DND-41 (cell line): ENCODE results near the gene CD79A.

Experiments used
- ATAC-seq: fragments of 200-7000 bp; cut with Tn5 transposase; 3 replicates; pipeline ENCODE4 v1.9.1; 2021; ENCODE audit warnings: low read depth; ENCODE audit not compliant: insufficient read depth
- DNase-seq: peaks from one replicate; pipeline ENCODE4 v3.0.0-alpha.2; 2020
- H2AFZ ChIP-seq: 2 replicates; pipeline ENCODE4 v1.6.0; 2012; ENCODE audit warnings: low read depth, low read length
- H3K27ac ChIP-seq: 2 replicates; pipeline ENCODE4 v1.5.1; 2012; ENCODE audit warnings: low read length, inconsistent platforms
- H3K27me3 ChIP-seq: fragments of 200-600 bp; sonication (generic); 2 replicates; pipeline ENCODE4 v1.6.0; 2012; ENCODE audit warnings: low read length, mild to moderate bottlenecking, inconsistent platforms; ENCODE audit not compliant: insufficient read depth, poor library complexity
- H3K36me3 ChIP-seq: 2 replicates; pipeline ENCODE4 v1.5.1; 2012; ENCODE audit warnings: low read length, inconsistent platforms; ENCODE audit not compliant: insufficient read depth
- H3K4me1 ChIP-seq: 2 replicates; pipeline ENCODE4 v1.5.1; 2012; ENCODE audit warnings: mild to moderate bottlenecking, low read length; ENCODE audit not compliant: insufficient read depth
- H3K4me2 ChIP-seq: 2 replicates; pipeline ENCODE4 v1.6.0; 2012; ENCODE audit warnings: mild to moderate bottlenecking, moderate library complexity, low read length, inconsistent platforms; ENCODE audit not compliant: insufficient read depth
- H3K4me3 ChIP-seq, 2 experiments: fragments of 200-600 bp in 1 of 2; shearing (Covaris generic) in 1 of 2; 2 replicates each; pipeline ENCODE4 v1.5.1; 2012 to 2016; ENCODE audit warnings: inconsistent platforms in 2 of 2, low read length in 2 of 2, mild to moderate bottlenecking in 2 of 2, low read depth in 1 of 2, moderate library complexity in 1 of 2
- H3K79me2 ChIP-seq: 2 replicates; pipeline ENCODE4 v1.6.0; 2012; ENCODE audit warnings: low read length, inconsistent platforms; ENCODE audit not compliant: insufficient read depth
- H3K9ac ChIP-seq: 2 replicates; pipeline ENCODE4 v1.6.0; 2012; ENCODE audit warnings: low read depth, mild to moderate bottlenecking, inconsistent platforms, low read length, moderate library complexity
- H3K9me3 ChIP-seq: 2 replicates; pipeline ENCODE4 v1.5.1; 2012; ENCODE audit warnings: low read length, moderate library complexity, mild to moderate bottlenecking, inconsistent platforms; ENCODE audit not compliant: insufficient read depth, severe bottlenecking
- H4K20me1 ChIP-seq: 2 replicates; pipeline ENCODE4 v1.6.0; 2012; ENCODE audit warnings: low read length; ENCODE audit not compliant: insufficient read depth
- CTCF ChIP-seq: IDR thresholded peaks from 2 replicates; pipeline ENCODE4 v1.5.1; 2012; ENCODE audit warnings: borderline replicate concordance, low read length, moderate library complexity, mild to moderate bottlenecking; ENCODE audit not compliant: poor library complexity, severe bottlenecking; ENCODE audit errors: extremely low read depth
- EZH2 ChIP-seq: IDR thresholded peaks from 3 replicates; pipeline ENCODE4 v1.6.1; 2012; ENCODE audit warnings: borderline replicate concordance, low read depth, mild to moderate bottlenecking, moderate library complexity, low read length, inconsistent platforms; ENCODE audit not compliant: severe bottlenecking

CD79A gene

GRCh38 chr19:41928221-41928683 lies 51.2 kb downstream of the CD79A start, which contains the start of gene ERFL:
TSS of gene ERFL (minus strand) at chr19:41928449. CDS start at chr19:41912919, 15,530 bp downstream.
- Histone ChIP-seq H3K79me2 (peaks cover 6% of the 10 kb centered on the region), H3K9ac (peak within 1 kb of the TSS; percentile 64), H3K27me3 (no peaks in the 10 kb centered on the region), H3K36me3 (peaks cover 5% of the 10 kb centered on the region; the same call in 1 of the 2 replicates), H3K27ac (peak within 1 kb of the TSS; percentile 79), H3K4me1 (peaks cover 32% of the 10 kb centered on the region), H3K9me3 (no peaks in the 10 kb centered on the region), H4K20me1 (peaks cover 9% of the 10 kb centered on the region; the same call in 1 of the 2 replicates), H2AFZ (peak within 1 kb of the TSS; percentile 84), H3K4me3 (peak within 1 kb of the TSS; percentile 55 to 84; a peak in 3 of 4 replicates), H3K4me2 (peak within 1 kb of the TSS; percentile 90)
- ATAC-seq (peak; percentile 75), DNase-seq (peak; percentile 78)
- TF ChIP-seq EZH2 (no peak), CTCF (peak; percentile 25)

GRCh38 chr19:41928754-41929535 lies 51.9 kb downstream of the CD79A start:
- H3K27ac ChIP-seq: peak overlapping the region; percentile 79
- DNase-seq: peak; percentile 65
- H4K20me1 ChIP-seq: peaks cover 9% of the 10 kb centered on the region; the same call in 1 of the 2 replicates
- peaks cover 38% of the 10 kb centered on the region for H3K4me1 ChIP-seq
- ATAC-seq: peak; percentile 66
- H2AFZ ChIP-seq: peak overlapping the region; percentile 75
- no peaks in the 10 kb centered on the region for H3K9me3 ChIP-seq
- H3K79me2 ChIP-seq: peaks cover 6% of the 10 kb centered on the region
- peak overlapping the region; percentile 64 for H3K9ac ChIP-seq
- H3K4me3 ChIP-seq: peak overlapping the region; percentile 55 to 84; a peak in 3 of 4 replicates
- peaks cover 5% of the 10 kb centered on the region; the same call in 1 of the 2 replicates for H3K36me3 ChIP-seq
- H3K4me2 ChIP-seq: peak overlapping the region; percentile 90
- no peaks in the 10 kb centered on the region for H3K27me3 ChIP-seq
- TF ChIP-seq EZH2: no peak
- TF ChIP-seq CTCF: peak; percentile 11

- peaks cover 9% of the 10 kb centered on the region; the same call in 1 of the 2 replicates for H4K20me1 ChIP-seq
- H3K9ac ChIP-seq: peak overlapping the region; percentile 64; the same call in 1 of the 2 replicates
- H3K79me2 ChIP-seq: peaks cover 6% of the 10 kb centered on the region
- H3K4me2 ChIP-seq: peak overlapping the region; percentile 90
- H3K36me3 ChIP-seq: peaks cover 5% of the 10 kb centered on the region; the same call in 1 of the 2 replicates
- TF ChIP-seq CTCF (no peak), EZH2 (no peak)
- peak overlapping the region; percentile 79; the same call in 1 of the 2 replicates for H3K27ac ChIP-seq
- peak overlapping the region in 1 of 2 experiments; percentile 84; a peak in 2 of 4 replicates for H3K4me3 ChIP-seq
- no peak overlapping the region for H2AFZ ChIP-seq
- H3K4me1 ChIP-seq: peaks cover 45% of the 10 kb centered on the region
- ATAC-seq (no peak), DNase-seq (no peak)
- no peaks in the 10 kb centered on the region for H3K27me3 ChIP-seq
- no peaks in the 10 kb centered on the region for H3K9me3 ChIP-seq
These were observed 52.5 kb downstream of the CD79A start for GRCh38 chr19:41929536-41930071.
